ENCODE data around the gene TP53RK. TPM values are rescaled to one million over a fixed set of nuclear protein-coding genes. Genes with fewer than 3 reads are reported as not detected.

Gene TP53RK
- total RNA-seq, 4 donors from 2014 or later: 12.4 to 26.7 (median 18.3) TPM

GRCh38 chr20:46640536-46641311, 48.5 kb downstream of the TP53RK start:
- in situ Hi-C loops (cut with MboI; ENCODE audit: low pct_ligation_motif_present in 1 of 4, low pct_unique_long_range_greater_than_20kb in 1 of 4, low sequenced_read_pairs in 3 of 4): no loop called here
- intact Hi-C loops (cut with DNase I; ENCODE audit: low total_unique reads): no loop called here

GRCh38 chr20:46640044-46640443, 49.2 kb downstream of the TP53RK start:
- no peaks in the 10 kb centered on the region for H3K36me3 ChIP-seq
- no peaks in the 10 kb centered on the region for H3K9me3 ChIP-seq
- no peaks in the 10 kb centered on the region for H3K27me3 ChIP-seq
- TF ChIP-seq POLR2AphosphoS5 (IDR thresholded peaks at IDR 0.05): no peak
- no peak for TF ChIP-seq POLR2A (IDR thresholded peaks at IDR 0.05)
- no peak for TF ChIP-seq EP300 (IDR thresholded peaks at IDR 0.05; ENCODE audit: low read depth)
- H3K27ac ChIP-seq: no peak overlapping the region
- H3K4me3 ChIP-seq: no peak overlapping the region
- 76 to 83% methylated on average over 1 to 6 of the region's 6 CpGs for WGBS, 2 donors (ENCODE audit: low coverage in 1 of 2)
- DNase-seq: no peak
- intact Hi-C loops (cut with DNase I; ENCODE audit: low total_unique reads): no loop called here
- in situ Hi-C loops (cut with MboI; ENCODE audit: low pct_ligation_motif_present in 1 of 4, low pct_unique_long_range_greater_than_20kb in 1 of 4, low sequenced_read_pairs in 3 of 4): no loop called here
- H3K4me1 ChIP-seq: no peaks in the 10 kb centered on the region

More at GRCh38 chr20:46640536-46641311, 48.5 kb downstream of the TP53RK start:
- no peak overlapping the region for H3K27ac ChIP-seq
- H3K27me3 ChIP-seq: no peaks in the 10 kb centered on the region
- no peaks in the 10 kb centered on the region for H3K9me3 ChIP-seq
- 43 to 53% methylated on average over 4 to 14 of the region's 14 CpGs for WGBS, 2 donors (ENCODE audit: low coverage in 1 of 2)
- no peak for DNase-seq
- no peak for TF ChIP-seq POLR2A (IDR thresholded peaks at IDR 0.05)
- H3K4me1 ChIP-seq: no peaks in the 10 kb centered on the region
- no peak overlapping the region for H3K4me3 ChIP-seq
- H3K36me3 ChIP-seq: no peaks in the 10 kb centered on the region

- TF ChIP-seq POLR2AphosphoS5 (IDR thresholded peaks at IDR 0.05) (no peak), POLR2A (IDR thresholded peaks at IDR 0.05) (no peak), EP300 (IDR thresholded peaks at IDR 0.05; ENCODE audit: low read depth) (no peak), CTCF (IDR thresholded peaks at IDR 0.05) (no peak)
- intact Hi-C loops (cut with DNase I; ENCODE audit: low total_unique reads): no loop called here
- WGBS, 2 donors (ENCODE audit: low coverage in 1 of 2): 82% methylated on average over 3 of the region's 3 CpGs; no CpG with 5 or more reads in 1 of the 2 donors
- Histone ChIP-seq H3K27ac (no peak overlapping the region), H3K4me3 (no peak overlapping the region), H3K36me3 (no peaks in the 10 kb centered on the region), H3K27me3 (no peaks in the 10 kb centered on the region), H3K4me1 (no peaks in the 10 kb centered on the region), H3K9me3 (no peaks in the 10 kb centered on the region)
- no peak for DNase-seq
- in situ Hi-C loops (cut with MboI; ENCODE audit: low pct_ligation_motif_present in 1 of 4, low pct_unique_long_range_greater_than_20kb in 1 of 4, low sequenced_read_pairs in 3 of 4): no loop called here
These were observed 49.7 kb downstream of the TP53RK start for GRCh38 chr20:46639587-46639986.

GRCh38 chr20:46638898-46639274, 50.4 kb downstream of the TP53RK start:
- in situ Hi-C loops (cut with MboI; ENCODE audit: low pct_ligation_motif_present in 1 of 4, low pct_unique_long_range_greater_than_20kb in 1 of 4, low sequenced_read_pairs in 3 of 4): no loop called here
- no peak overlapping the region for H3K4me3 ChIP-seq
- no peak overlapping the region for H3K27ac ChIP-seq
- WGBS, 2 donors (ENCODE audit: low coverage in 1 of 2): 83 to 100% methylated on average over 2 to 4 of the region's 4 CpGs
- H3K27me3 ChIP-seq: no peaks in the 10 kb centered on the region
- intact Hi-C loops (cut with DNase I; ENCODE audit: low total_unique reads): no loop called here
- H3K9me3 ChIP-seq: no peaks in the 10 kb centered on the region
- DNase-seq: no peak
- no peak for TF ChIP-seq POLR2A (IDR thresholded peaks at IDR 0.05)
- no peak for TF ChIP-seq CTCF (IDR thresholded peaks at IDR 0.05)
- no peak for TF ChIP-seq POLR2AphosphoS5 (IDR thresholded peaks at IDR 0.05)
- TF ChIP-seq EP300 (IDR thresholded peaks at IDR 0.05; ENCODE audit: low read depth): no peak
- no peaks in the 10 kb centered on the region for H3K4me1 ChIP-seq
- no peaks in the 10 kb centered on the region for H3K36me3 ChIP-seq

- Histone ChIP-seq H3K36me3 (no peaks in the 10 kb centered on the region), H3K27ac (no peak overlapping the region), H3K9me3 (no peaks in the 10 kb centered on the region), H3K27me3 (no peaks in the 10 kb centered on the region), H3K4me1 (no peaks in the 10 kb centered on the region), H3K4me3 (no peak overlapping the region)
- in situ Hi-C loops (cut with MboI; ENCODE audit: low pct_ligation_motif_present in 1 of 4, low pct_unique_long_range_greater_than_20kb in 1 of 4, low sequenced_read_pairs in 3 of 4): no loop called here
- TF ChIP-seq POLR2AphosphoS5 (IDR thresholded peaks at IDR 0.05) (no peak), POLR2A (IDR thresholded peaks at IDR 0.05) (no peak), CTCF (IDR thresholded peaks at IDR 0.05) (no peak), EP300 (IDR thresholded peaks at IDR 0.05; ENCODE audit: low read depth) (no peak)
- intact Hi-C loops (cut with DNase I; ENCODE audit: low total_unique reads): no loop called here
- 82 to 96% methylated on average over 4 to 17 of the region's 18 CpGs for WGBS, 2 donors (ENCODE audit: low coverage in 1 of 2)
- DNase-seq: no peak
These were observed 50.9 kb downstream of the TP53RK start for GRCh38 chr20:46638134-46638897.

All from transverse colon (tissue), 4 donors.